SU-DHL-6 (cell line): ENCODE results near the gene MRPL36.

Source experiments
- H2AFZ ChIP-seq: fragments of 200-600 bp; sonication (generic); 2 replicates; pipeline ENCODE4 v1.6.1; 2014; ENCODE audit warnings: low read depth, mild to moderate bottlenecking, moderate library complexity, mixed read lengths, antibody characterized with exemption, low read length; ENCODE audit not compliant: severe bottlenecking
- H3F3A ChIP-seq: fragments of 200-600 bp; shearing (Covaris generic); 2 replicates; pipeline ENCODE4 v1.6.0; 2016; ENCODE audit warnings: antibody characterized with exemption, mild to moderate bottlenecking; ENCODE audit not compliant: insufficient read depth
- H3K27ac ChIP-seq: fragments of 200-600 bp; sonication (generic); 2 replicates; pipeline ENCODE4 v1.5.1; 2016; ENCODE audit warnings: low read depth, mild to moderate bottlenecking, low read length, moderate library complexity, mixed read lengths
- H3K27me3 ChIP-seq: fragments of 200-600 bp; sonication (generic), shearing (Covaris generic); 2 replicates; pipeline ENCODE4 v1.6.0; 2014; ENCODE audit warnings: mild to moderate bottlenecking, low read length
- H3K36me3 ChIP-seq: fragments of 200-600 bp; sonication (generic); 2 replicates; pipeline ENCODE4 v1.6.1; 2014; ENCODE audit warnings: mild to moderate bottlenecking, low read length, mixed read lengths
- H3K4me2 ChIP-seq: fragments of 300-600, 200-600 bp; shearing (Covaris generic), sonication (generic); 2 replicates; pipeline ENCODE4 v1.6.0; 2014; ENCODE audit warnings: low read length, low read depth, mild to moderate bottlenecking; ENCODE audit not compliant: poor library complexity, severe bottlenecking
- H3K4me3 ChIP-seq: fragments of 200-600 bp; sonication (generic); 2 replicates; pipeline ENCODE4 v1.5.1; 2014; ENCODE audit warnings: antibody characterized with exemption, low read length, mild to moderate bottlenecking, mixed read lengths; ENCODE audit not compliant: insufficient read depth, poor library complexity, severe bottlenecking
- H3K79me2 ChIP-seq: fragments of 200-600 bp; sonication (generic); 2 replicates; pipeline ENCODE4 v1.6.1; 2014; ENCODE audit warnings: mild to moderate bottlenecking, low read length, moderate library complexity; ENCODE audit not compliant: insufficient read depth
- H3K9ac ChIP-seq: fragments of 200-600 bp; sonication (generic); 2 replicates; pipeline ENCODE4 v1.7.0; 2014; ENCODE audit warnings: mild to moderate bottlenecking, low read length
- H3K9me2 ChIP-seq: fragments of 200-600 bp; sonication (generic); replicated peaks from 2 replicates; pipeline ENCODE4 v1.6.1; 2014; ENCODE audit warnings: low read length; ENCODE audit not compliant: insufficient read depth
- H3K9me3 ChIP-seq: fragments of 200-600 bp; sonication (generic); 2 replicates; pipeline ENCODE4 v1.6.1; 2014; ENCODE audit warnings: low read length, mixed read lengths; ENCODE audit not compliant: insufficient read depth
- H4K20me1 ChIP-seq: fragments of 200-600 bp; sonication (generic); 2 replicates; pipeline ENCODE4 v1.6.1; 2014; ENCODE audit warnings: low read depth, mild to moderate bottlenecking, antibody characterized with exemption, low read length, moderate library complexity, mixed read lengths
- CTCF ChIP-seq: fragments of 200-600 bp; sonication (generic); IDR thresholded peaks from one replicate; pipeline ENCODE4 v1.5.1; 2017; ENCODE audit warnings: antibody characterized with exemption, mild to moderate bottlenecking, low read length, moderate library complexity; ENCODE audit not compliant: insufficient read depth, poor library complexity, severe bottlenecking
- EZH2phosphoT487 ChIP-seq: fragments of 200-600 bp; sonication (generic), shearing (Covaris generic); conservative IDR thresholded peaks from 2 replicates; pipeline ENCODE4 v1.6.1; 2018; ENCODE audit warnings: mild to moderate bottlenecking, antibody characterized with exemption, low read length, moderate library complexity, mixed read lengths

The MRPL36 gene

GRCh38 chr5:1827025-1827885 lies 27.6 kb upstream of the MRPL36 start:
- no peak for TF ChIP-seq CTCF
- TF ChIP-seq EZH2phosphoT487 = no peak
- no peaks in the 10 kb centered on the region for H4K20me1 ChIP-seq
- H3K9ac ChIP-seq = no peak overlapping the region
- H3K27me3 ChIP-seq = no peaks in the 10 kb centered on the region
- no peak overlapping the region for H3K27ac ChIP-seq
- H2AFZ ChIP-seq = no peak overlapping the region
- no peak overlapping the region for H3K4me2 ChIP-seq
- no peaks in the 10 kb centered on the region for H3K36me3 ChIP-seq
- no peaks in the 10 kb centered on the region for H3K79me2 ChIP-seq
- no peaks in the 10 kb centered on the region for H3K9me2 ChIP-seq
- H3K4me3 ChIP-seq = no peak overlapping the region
- H3K9me3 ChIP-seq = no peaks in the 10 kb centered on the region
- H3F3A ChIP-seq = no peaks in the 10 kb centered on the region

- TF ChIP-seq CTCF (no peak), EZH2phosphoT487 (no peak)
- Histone ChIP-seq H4K20me1 (no peaks in the 10 kb centered on the region), H3K9me3 (no peaks in the 10 kb centered on the region), H3K27ac (no peak overlapping the region), H3K4me2 (no peak overlapping the region), H3K79me2 (no peaks in the 10 kb centered on the region), H2AFZ (no peak overlapping the region), H3K9me2 (no peaks in the 10 kb centered on the region), H3K36me3 (no peaks in the 10 kb centered on the region), H3F3A (no peaks in the 10 kb centered on the region), H3K27me3 (no peaks in the 10 kb centered on the region), H3K9ac (no peak overlapping the region), H3K4me3 (no peak overlapping the region)
Observed at GRCh38 chr5:1826235-1826980, 26.8 kb upstream of the MRPL36 start.

- no peak overlapping the region for H3K4me2 ChIP-seq
- no peaks in the 10 kb centered on the region for H3K27me3 ChIP-seq
- no peak overlapping the region for H3K4me3 ChIP-seq
- H4K20me1 ChIP-seq = no peaks in the 10 kb centered on the region
- H3K9me3 ChIP-seq = no peaks in the 10 kb centered on the region
- H3F3A ChIP-seq = no peaks in the 10 kb centered on the region
- H3K9ac ChIP-seq = no peak overlapping the region
- H2AFZ ChIP-seq = no peak overlapping the region
- no peaks in the 10 kb centered on the region for H3K36me3 ChIP-seq
- H3K9me2 ChIP-seq = no peaks in the 10 kb centered on the region
- no peak overlapping the region for H3K27ac ChIP-seq
- no peak for TF ChIP-seq EZH2phosphoT487
- no peak for TF ChIP-seq CTCF
- H3K79me2 ChIP-seq = no peaks in the 10 kb centered on the region
Observed at GRCh38 chr5:1824903-1825841, 25.5 kb upstream of the MRPL36 start.
